Measurements from ENCODE around the gene ARID5B. TPM values are rescaled to one million over a fixed set of nuclear protein-coding genes. Genes with fewer than 3 reads are reported as not detected.

ARID5B gene
- total and polyA plus RNA-seq, 2 donors (not counting 1 experiment from before 2014, with no cell fraction given), result 22.4 to 237 TPM

DNA sequence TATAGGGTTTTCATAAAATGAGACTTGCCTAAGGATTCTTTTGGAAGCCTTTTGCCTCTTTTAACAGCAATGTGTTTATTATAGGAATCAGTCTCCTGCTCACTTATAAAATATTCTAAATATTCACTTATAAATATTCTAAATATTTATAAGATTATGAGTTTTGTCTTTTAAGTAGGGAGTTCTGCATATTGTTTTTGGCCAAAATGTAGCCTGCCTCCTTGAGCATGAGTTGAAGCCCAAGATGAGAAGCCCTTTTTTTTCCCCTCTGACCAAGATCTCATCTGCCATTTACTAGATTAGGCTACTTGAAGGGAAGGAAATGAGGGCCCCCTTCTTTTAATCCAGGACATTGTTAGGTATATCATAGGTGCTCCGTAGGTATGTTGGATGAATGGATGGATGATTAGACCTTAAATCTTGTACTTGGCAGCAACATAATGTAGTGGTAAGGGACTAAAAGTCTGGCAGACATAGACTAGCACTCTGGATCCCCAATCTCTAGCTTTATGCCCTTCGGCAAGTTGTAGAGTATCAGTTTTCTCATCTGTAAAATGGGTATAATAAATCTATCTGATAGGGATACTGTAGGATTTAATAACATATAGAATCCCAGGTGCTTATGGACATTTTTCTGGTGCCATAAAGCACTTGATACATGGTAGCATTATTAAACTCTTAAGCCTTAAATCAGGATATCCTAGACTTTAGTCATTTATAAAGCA is 59.1 kb downstream of the ARID5B start:
- no peak for TF ChIP-seq EZH2 (IDR thresholded peaks at IDR 0.05; ENCODE audit: borderline replicate concordance, insufficient read depth, low read depth, low read length, poor library complexity, severe bottlenecking)
- TF ChIP-seq, protein P1, sequence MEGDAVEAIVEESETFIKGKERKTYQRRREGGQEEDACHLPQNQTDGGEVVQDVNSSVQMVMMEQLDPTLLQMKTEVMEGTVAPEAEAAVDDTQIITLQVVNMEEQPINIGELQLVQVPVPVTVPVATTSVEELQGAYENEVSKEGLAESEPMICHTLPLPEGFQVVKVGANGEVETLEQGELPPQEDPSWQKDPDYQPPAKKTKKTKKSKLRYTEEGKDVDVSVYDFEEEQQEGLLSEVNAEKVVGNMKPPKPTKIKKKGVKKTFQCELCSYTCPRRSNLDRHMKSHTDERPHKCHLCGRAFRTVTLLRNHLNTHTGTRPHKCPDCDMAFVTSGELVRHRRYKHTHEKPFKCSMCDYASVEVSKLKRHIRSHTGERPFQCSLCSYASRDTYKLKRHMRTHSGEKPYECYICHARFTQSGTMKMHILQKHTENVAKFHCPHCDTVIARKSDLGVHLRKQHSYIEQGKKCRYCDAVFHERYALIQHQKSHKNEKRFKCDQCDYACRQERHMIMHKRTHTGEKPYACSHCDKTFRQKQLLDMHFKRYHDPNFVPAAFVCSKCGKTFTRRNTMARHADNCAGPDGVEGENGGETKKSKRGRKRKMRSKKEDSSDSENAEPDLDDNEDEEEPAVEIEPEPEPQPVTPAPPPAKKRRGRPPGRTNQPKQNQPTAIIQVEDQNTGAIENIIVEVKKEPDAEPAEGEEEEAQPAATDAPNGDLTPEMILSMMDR (IDR thresholded peaks at IDR 0.05), result no peak
- Histone ChIP-seq H2AFZ (ENCODE audit: insufficient read depth, low read depth, low read length, poor library complexity, severe bottlenecking) (no peak overlapping the region), H3K27ac (ENCODE audit: low read length in 2 of 2) (peak overlapping the region; percentile 68 to 69), H3K4me1 (ENCODE audit: control insufficient read depth in 2 of 2, insufficient read depth in 2 of 2, low read length in 2 of 2) (peaks cover 75 to 85% of the 10 kb centered on the region in 2 donors), H3K9ac (ENCODE audit: low read length) (no peak overlapping the region), H3K4me2 (replicated peaks; ENCODE audit: low read depth, low read length, poor library complexity, severe bottlenecking) (peak overlapping the region; percentile 57), H3K36me3 (replicated peaks in 1 of 2; ENCODE audit: control extremely low read depth in 1 of 2, control insufficient read depth in 1 of 2, extremely low read depth in 1 of 2, insufficient read depth in 2 of 2, low read length in 1 of 2) (peaks cover 0 to 33% of the 10 kb centered on the region in 2 experiments), H3K9me3 (ENCODE audit: control extremely low read depth in 1 of 3, control insufficient read depth in 2 of 3, insufficient read depth in 1 of 3, low read length in 2 of 3) (peaks cover 0 to 4% (median 0%) of the 10 kb centered on the region in 3 donors), H3K4me3 (ENCODE audit: control extremely low read depth in 1 of 5, extremely low read depth in 1 of 5, insufficient read depth in 1 of 5, low read depth in 2 of 5, low read length in 4 of 5) (no peak overlapping the region), H3K79me2 (ENCODE audit: control insufficient read depth, insufficient read depth, low read length) (peaks cover 95% of the 10 kb centered on the region), H3K27me3 (replicated peaks in 1 of 4; ENCODE audit: control extremely low read depth in 1 of 4, control insufficient read depth in 3 of 4, insufficient read depth in 4 of 4, low read length in 3 of 4) (no peaks in the 10 kb centered on the region), H4K20me1 (ENCODE audit: control insufficient read depth, insufficient read depth, low read length, poor library complexity, severe bottlenecking) (no peaks in the 10 kb centered on the region)
- Mint-ChIP-seq H3K27ac (peak overlapping the region; percentile 37), H3K4me3 (peak overlapping the region; percentile 23), H3K4me1 (peaks cover 84% of the 10 kb centered on the region), H3K27me3 (no peaks in the 10 kb centered on the region), H3K9me3 (ENCODE audit: insufficient read depth) (no peaks in the 10 kb centered on the region)
- POLR2A ChIA-PET, result no interaction called here
- intact Hi-C loops (cut with micrococcal nuclease), result loop anchor here (2.0 to 5.0 kb wide), 2 partner anchors 14 to 42 kb away; no protein-coding TSS in a partner anchor
- ATAC-seq (ENCODE audit: low read depth) (no peak), DNase-seq (no peak)
- 60% methylated on average over 1 of the region's 2 CpGs for WGBS (ENCODE audit: insufficient coverage)
- CTCF ChIA-PET, result interaction anchor here (1.0 to 1.3 kb wide), 3 partner anchors 9 to 78 kb away, joined by 3 to 5 read pairs (median 3); no protein-coding TSS in a partner anchor

DNA sequence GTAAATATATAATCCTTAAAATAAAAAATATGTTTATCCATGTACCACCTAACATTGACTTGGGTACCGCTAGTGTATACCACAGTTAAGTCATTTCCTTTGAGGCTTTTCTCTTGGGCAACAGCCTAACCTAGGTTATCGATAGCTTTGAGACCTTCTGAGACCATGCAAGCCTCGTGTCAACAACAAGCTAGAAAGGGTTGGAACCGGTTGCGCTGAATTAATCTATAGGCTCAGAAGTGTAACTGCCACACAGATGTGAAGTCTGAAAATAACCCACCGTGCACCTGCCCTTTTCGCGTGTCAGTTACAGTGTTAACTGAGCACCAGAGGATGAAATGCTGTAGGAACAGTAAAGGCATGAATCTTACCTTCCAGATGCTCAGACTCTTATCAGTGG is 59.8 kb downstream of the ARID5B start:
- TF ChIP-seq EZH2 (IDR thresholded peaks at IDR 0.05; ENCODE audit: borderline replicate concordance, insufficient read depth, low read depth, low read length, poor library complexity, severe bottlenecking), result no peak
- TF ChIP-seq, protein P1 (IDR thresholded peaks at IDR 0.05), result no peak
- H3K4me1 Mint-ChIP-seq, result peaks cover 85% of the 10 kb centered on the region
- peak; percentile 51 for ATAC-seq (ENCODE audit: low read depth)
- no peaks in the 10 kb centered on the region for H3K27me3 Mint-ChIP-seq
- Histone ChIP-seq H2AFZ (ENCODE audit: insufficient read depth, low read depth, low read length, poor library complexity, severe bottlenecking) (peak overlapping the region; percentile 30), H3K27ac (ENCODE audit: low read length in 2 of 2) (peak overlapping the region; percentile 68 to 69), H3K27me3 (replicated peaks in 1 of 4; ENCODE audit: control extremely low read depth in 1 of 4, control insufficient read depth in 3 of 4, insufficient read depth in 4 of 4, low read length in 3 of 4) (no peaks in the 10 kb centered on the region), H3K4me2 (replicated peaks; ENCODE audit: low read depth, low read length, poor library complexity, severe bottlenecking) (peak overlapping the region; percentile 57), H3K9ac (ENCODE audit: low read length) (peak overlapping the region; percentile 37), H3K4me1 (ENCODE audit: control insufficient read depth in 2 of 2, insufficient read depth in 2 of 2, low read length in 2 of 2) (peaks cover 79 to 86% of the 10 kb centered on the region in 2 donors), H4K20me1 (ENCODE audit: control insufficient read depth, insufficient read depth, low read length, poor library complexity, severe bottlenecking) (no peaks in the 10 kb centered on the region), H3K36me3 (replicated peaks in 1 of 2; ENCODE audit: control extremely low read depth in 1 of 2, control insufficient read depth in 1 of 2, extremely low read depth in 1 of 2, insufficient read depth in 2 of 2, low read length in 1 of 2) (peaks cover 0 to 29% of the 10 kb centered on the region in 2 experiments), H3K4me3 (ENCODE audit: control extremely low read depth in 1 of 5, extremely low read depth in 1 of 5, insufficient read depth in 1 of 5, low read depth in 2 of 5, low read length in 4 of 5) (peak overlapping the region in 1 of 5 experiments; percentile 3), H3K79me2 (ENCODE audit: control insufficient read depth, insufficient read depth, low read length) (peaks cover 95% of the 10 kb centered on the region), H3K9me3 (ENCODE audit: control extremely low read depth in 1 of 3, control insufficient read depth in 2 of 3, insufficient read depth in 1 of 3, low read length in 2 of 3) (peaks cover 0 to 4% (median 0%) of the 10 kb centered on the region in 3 donors)
- peak overlapping the region; percentile 82 for H3K27ac Mint-ChIP-seq
- H3K9me3 Mint-ChIP-seq (ENCODE audit: insufficient read depth), result no peaks in the 10 kb centered on the region
- intact Hi-C loops (cut with micrococcal nuclease), result loop anchor here (2.0 to 5.0 kb wide), 2 partner anchors 14 to 41 kb away; no protein-coding TSS in a partner anchor
- WGBS (ENCODE audit: insufficient coverage), result 7% methylated on average over 6 of the region's 8 CpGs
- H3K4me3 Mint-ChIP-seq, result peak overlapping the region; percentile 42
- POLR2A ChIA-PET, result interaction anchor here (1.1 to 1.9 kb wide), 3 partner anchors 9 to 68 kb away, joined by 3 to 5 read pairs (median 4); no protein-coding TSS in a partner anchor
- CTCF ChIA-PET, result interaction anchor here (0.8 to 1.3 kb wide), 4 partner anchors 9 to 77 kb away, joined by 3 to 5 read pairs (median 3); no protein-coding TSS in a partner anchor
- peak; percentile 63 for DNase-seq

Measured in B cell (primary cell).